Peyer's patch (tissue), 4 donors: Measurements from ENCODE around the gene CAST. TPM values are rescaled to one million over a fixed set of nuclear protein-coding genes. Genes with fewer than 3 reads are reported as not detected.

Experiments
- DNase-seq, 3 donors: peaks; one replicate each; pipeline ENCODE4 v3.0.0-alpha.2; 2017 to 2019
- H3K27ac ChIP-seq, 4 donors: fragments of 200-600 bp; sonication (generic); one replicate each; pipeline ENCODE4 v1.5.1; 2016 to 2019
- H3K27me3 ChIP-seq, 2 donors: fragments of 200-600 bp; sonication (generic); one replicate each; pipeline ENCODE4 v1.5.1; 2019
- H3K36me3 ChIP-seq, 3 donors: fragments of 200-600 bp; sonication (generic); one replicate each; pipeline ENCODE4 v1.5.1; 2016 to 2019
- H3K4me1 ChIP-seq, 4 donors: fragments of 200-600 bp; sonication (generic); one replicate each; pipeline ENCODE4 v1.5.1; 2016 to 2019
- H3K4me3 ChIP-seq, 4 donors: fragments of 200-600 bp; sonication (generic); 1 replicate in 3 of 4; 2 replicates in 1 of 4; pipeline ENCODE4 v1.5.1; 2016 to 2019; ENCODE audit warnings: mild to moderate bottlenecking in 1 of 4
- H3K9me3 ChIP-seq, 4 donors: fragments of 200-600 bp; sonication (generic); one replicate each; pipeline ENCODE4 v1.5.1; 2016 to 2019; ENCODE audit warnings: mild to moderate bottlenecking in 1 of 4
- POLR2A ChIP-seq, 2 donors: fragments of 450-650 bp; IDR thresholded peaks; one replicate each; pipeline ENCODE4 v1.5.1; 2017; ENCODE audit warnings: antibody characterized with exemption in 2 of 2, mild to moderate bottlenecking in 2 of 2, moderate library complexity in 2 of 2
- total RNA-seq, 4 donors: library from RNA; depleted of rRNA; stranded (reverse); fragments of >200 nt; gene quantifications; one replicate each; pipeline ENCODE4 v1.1.0, GENCODE V29; 2016
- TF ChIP-seq, protein P1 (sequence below), 6 experiments: fragments of 450-650 bp in 4 of 6; fragments of 200-600 bp in 2 of 6; sonication (generic) in 1 of 6; IDR thresholded peaks; one replicate each; pipeline ENCODE4 v1.5.1; 2017 to 2019; ENCODE audit warnings: antibody characterized with exemption in 6 of 6, mild to moderate bottlenecking in 3 of 6, moderate library complexity in 1 of 6

The CAST gene
- total RNA-seq, 4 donors from 2014 or later = 268 to 396 (median 337) TPM

DNA sequence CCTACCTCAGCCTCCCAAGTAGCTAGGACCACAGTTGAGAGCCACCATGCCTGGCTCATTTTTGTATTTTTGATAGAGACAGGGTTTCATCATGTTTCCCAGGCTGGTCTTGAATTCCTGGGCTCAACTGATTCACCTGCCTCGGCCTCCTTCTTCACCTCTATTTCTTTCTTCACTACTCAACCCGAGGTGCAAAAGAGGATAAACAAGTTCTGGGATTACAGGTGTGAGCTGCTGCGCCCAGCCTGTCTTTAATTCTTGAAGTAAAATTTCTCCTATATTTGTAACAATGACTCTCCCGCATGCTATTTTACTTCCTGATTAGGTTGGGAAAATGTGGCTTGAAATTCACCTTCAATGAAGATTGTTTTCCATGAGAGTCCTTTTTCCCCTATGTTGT is 46.4 kb downstream of the CAST start:
- no peaks in the 10 kb centered on the region for H3K36me3 ChIP-seq
- peaks cover 0 to 41% (median 3%) of the 10 kb centered on the region in 4 donors for H3K4me1 ChIP-seq
- no peaks in the 10 kb centered on the region for H3K27me3 ChIP-seq
- DNase-seq = no peak
- H3K27ac ChIP-seq = peak overlapping the region in 2 of 4 donors; percentile 2 to 15
- TF ChIP-seq, protein P1, sequence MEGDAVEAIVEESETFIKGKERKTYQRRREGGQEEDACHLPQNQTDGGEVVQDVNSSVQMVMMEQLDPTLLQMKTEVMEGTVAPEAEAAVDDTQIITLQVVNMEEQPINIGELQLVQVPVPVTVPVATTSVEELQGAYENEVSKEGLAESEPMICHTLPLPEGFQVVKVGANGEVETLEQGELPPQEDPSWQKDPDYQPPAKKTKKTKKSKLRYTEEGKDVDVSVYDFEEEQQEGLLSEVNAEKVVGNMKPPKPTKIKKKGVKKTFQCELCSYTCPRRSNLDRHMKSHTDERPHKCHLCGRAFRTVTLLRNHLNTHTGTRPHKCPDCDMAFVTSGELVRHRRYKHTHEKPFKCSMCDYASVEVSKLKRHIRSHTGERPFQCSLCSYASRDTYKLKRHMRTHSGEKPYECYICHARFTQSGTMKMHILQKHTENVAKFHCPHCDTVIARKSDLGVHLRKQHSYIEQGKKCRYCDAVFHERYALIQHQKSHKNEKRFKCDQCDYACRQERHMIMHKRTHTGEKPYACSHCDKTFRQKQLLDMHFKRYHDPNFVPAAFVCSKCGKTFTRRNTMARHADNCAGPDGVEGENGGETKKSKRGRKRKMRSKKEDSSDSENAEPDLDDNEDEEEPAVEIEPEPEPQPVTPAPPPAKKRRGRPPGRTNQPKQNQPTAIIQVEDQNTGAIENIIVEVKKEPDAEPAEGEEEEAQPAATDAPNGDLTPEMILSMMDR (IDR thresholded peaks at IDR 0.05) = no peak
- no peak for TF ChIP-seq POLR2A (IDR thresholded peaks at IDR 0.05)
- H3K9me3 ChIP-seq = no peaks in the 10 kb centered on the region
- H3K4me3 ChIP-seq = no peak overlapping the region

DNA sequence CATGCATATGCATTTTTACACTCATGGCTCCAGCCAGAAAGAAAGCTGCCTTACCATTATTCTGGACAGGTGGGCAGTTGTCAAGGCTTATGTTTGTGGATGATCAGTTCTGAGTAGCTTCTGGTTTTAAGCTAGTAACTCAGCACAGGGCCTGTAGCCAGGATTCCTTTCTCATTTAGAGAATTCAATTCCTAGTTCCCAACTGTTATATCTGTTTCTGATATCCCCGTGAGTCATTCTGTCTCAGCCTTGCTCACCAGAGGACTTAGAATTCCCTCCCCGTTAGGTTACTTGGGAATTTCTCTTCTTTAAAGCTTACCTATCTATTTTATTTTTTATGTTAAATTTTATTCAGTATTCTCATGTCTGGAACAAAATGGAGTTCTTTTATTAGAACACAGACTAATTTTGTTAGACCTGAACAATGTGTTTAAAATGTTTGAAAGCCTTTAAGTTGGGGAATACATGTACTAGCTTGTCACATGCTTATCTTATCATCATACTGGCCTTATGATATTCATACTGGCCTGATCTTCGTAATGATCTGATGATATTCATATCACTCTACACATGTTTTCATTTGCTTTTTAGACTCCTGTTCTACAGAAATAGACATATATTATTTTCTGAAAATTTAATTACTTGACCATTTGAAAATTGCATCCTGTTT is 47.1 kb downstream of the CAST start:
- Histone ChIP-seq H3K9me3 (no peaks in the 10 kb centered on the region), H3K27ac (peak overlapping the region in 2 of 4 donors; percentile 2 to 15), H3K4me3 (no peak overlapping the region), H3K4me1 (peaks cover 0 to 42% (median 0%) of the 10 kb centered on the region in 4 donors), H3K27me3 (no peaks in the 10 kb centered on the region), H3K36me3 (no peaks in the 10 kb centered on the region)
- DNase-seq = no peak
- TF ChIP-seq, protein P1 (IDR thresholded peaks at IDR 0.05) = no peak
- TF ChIP-seq POLR2A (IDR thresholded peaks at IDR 0.05) = no peak

DNA sequence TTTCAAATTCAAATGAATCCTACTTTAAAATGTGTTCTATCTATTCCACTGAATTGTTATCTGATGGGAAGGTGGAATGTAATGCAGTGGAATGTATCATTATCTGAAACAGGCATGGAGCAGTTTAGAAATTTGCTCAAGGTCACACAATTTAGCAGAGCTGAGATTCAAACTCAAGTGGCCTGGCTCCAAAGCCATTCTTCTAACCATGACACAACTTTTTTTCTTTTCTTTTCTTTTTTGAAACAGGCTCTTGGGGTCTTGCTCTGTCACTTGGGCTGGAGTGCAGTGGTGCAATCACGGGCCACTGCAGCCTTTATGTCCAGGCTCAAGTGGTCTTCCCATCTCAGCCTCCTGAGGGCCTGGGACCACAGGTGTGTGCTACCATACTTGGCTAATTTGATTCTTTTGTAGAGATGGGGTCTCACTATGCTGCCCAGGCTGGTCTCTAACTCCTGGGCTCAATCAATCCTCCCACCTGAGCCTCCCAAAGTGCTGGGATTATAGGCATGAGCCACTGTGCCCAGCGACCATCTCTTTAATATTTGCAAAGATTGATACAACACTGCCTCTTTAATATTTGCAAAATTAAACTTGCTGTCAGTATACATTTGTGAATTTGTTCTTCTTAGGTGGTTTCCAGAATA is 50.0 kb downstream of the CAST start:
- no peaks in the 10 kb centered on the region for H3K36me3 ChIP-seq
- H3K27ac ChIP-seq = no peak overlapping the region
- H3K4me3 ChIP-seq = no peak overlapping the region
- H3K9me3 ChIP-seq = no peaks in the 10 kb centered on the region
- H3K27me3 ChIP-seq = no peaks in the 10 kb centered on the region
- DNase-seq = no peak
- TF ChIP-seq, protein P1 (IDR thresholded peaks at IDR 0.05) = no peak
- TF ChIP-seq POLR2A (IDR thresholded peaks at IDR 0.05) = no peak
- H3K4me1 ChIP-seq = peaks cover 0 to 62% (median 5%) of the 10 kb centered on the region in 4 donors

DNA sequence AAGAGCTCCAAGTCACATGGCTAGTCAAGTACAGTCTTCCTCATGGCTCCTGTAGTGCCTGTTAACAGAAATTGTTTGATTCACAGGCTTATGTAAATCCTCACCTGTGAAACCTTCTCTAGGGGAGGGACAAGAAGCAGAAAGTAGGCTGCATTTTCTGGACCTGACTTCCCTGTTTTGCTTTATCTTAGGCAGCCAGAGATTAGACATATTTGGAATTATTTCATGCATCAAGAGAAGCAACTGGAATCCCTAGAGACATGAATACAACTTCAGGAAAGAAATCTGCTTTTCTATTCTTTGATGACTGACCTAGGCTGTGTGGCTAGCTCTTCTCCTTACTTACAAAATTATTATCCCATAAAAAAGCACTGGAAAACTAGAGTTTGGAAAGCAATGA is 52.3 kb downstream of the CAST start:
- no peak for DNase-seq
- TF ChIP-seq, protein P1 (IDR thresholded peaks at IDR 0.05) = no peak
- no peak for TF ChIP-seq POLR2A (IDR thresholded peaks at IDR 0.05)
- Histone ChIP-seq H3K9me3 (no peaks in the 10 kb centered on the region), H3K27ac (peak overlapping the region; percentile 14 to 90 (median 64)), H3K27me3 (no peaks in the 10 kb centered on the region), H3K4me3 (no peak overlapping the region), H3K36me3 (no peaks in the 10 kb centered on the region), H3K4me1 (peaks cover 0 to 56% (median 5%) of the 10 kb centered on the region in 4 donors)

DNA sequence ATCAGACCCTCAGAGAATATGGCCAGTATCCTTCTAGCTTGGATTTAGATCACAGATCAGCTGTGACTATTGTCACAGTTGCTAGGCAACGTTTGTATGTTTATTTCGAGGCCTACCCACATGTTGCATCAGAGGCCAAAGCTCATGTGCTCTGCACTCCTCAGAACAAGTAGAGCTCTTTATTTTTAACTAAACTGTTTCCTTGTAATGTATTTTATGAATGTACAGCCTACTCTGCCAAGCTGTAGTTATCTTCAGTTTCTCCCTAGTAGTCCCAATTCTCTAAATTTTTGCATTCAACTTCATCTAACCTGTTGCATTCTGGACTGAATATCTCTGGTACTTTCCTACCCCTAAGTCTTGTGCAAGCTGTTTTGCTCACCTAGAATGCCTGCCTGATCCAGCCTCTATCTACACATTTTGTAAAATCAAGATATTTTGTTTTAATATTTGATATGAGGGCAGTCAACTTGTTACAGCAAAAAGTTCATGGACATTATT is 52.8 kb downstream of the CAST start:
- Histone ChIP-seq H3K4me3 (no peak overlapping the region), H3K27me3 (no peaks in the 10 kb centered on the region), H3K36me3 (no peaks in the 10 kb centered on the region), H3K9me3 (no peaks in the 10 kb centered on the region), H3K27ac (peak overlapping the region in 3 of 4 donors; percentile 57 to 90 (median 84)), H3K4me1 (peaks cover 0 to 56% (median 5%) of the 10 kb centered on the region in 4 donors)
- peak in 2 of 3 donors; percentile 57 to 86 for DNase-seq
- TF ChIP-seq POLR2A (IDR thresholded peaks at IDR 0.05) = no peak
- TF ChIP-seq, protein P1 (IDR thresholded peaks at IDR 0.05) = no peak
